ENCODE data around the gene TSSK3.

TSSK3 gene

DNA sequence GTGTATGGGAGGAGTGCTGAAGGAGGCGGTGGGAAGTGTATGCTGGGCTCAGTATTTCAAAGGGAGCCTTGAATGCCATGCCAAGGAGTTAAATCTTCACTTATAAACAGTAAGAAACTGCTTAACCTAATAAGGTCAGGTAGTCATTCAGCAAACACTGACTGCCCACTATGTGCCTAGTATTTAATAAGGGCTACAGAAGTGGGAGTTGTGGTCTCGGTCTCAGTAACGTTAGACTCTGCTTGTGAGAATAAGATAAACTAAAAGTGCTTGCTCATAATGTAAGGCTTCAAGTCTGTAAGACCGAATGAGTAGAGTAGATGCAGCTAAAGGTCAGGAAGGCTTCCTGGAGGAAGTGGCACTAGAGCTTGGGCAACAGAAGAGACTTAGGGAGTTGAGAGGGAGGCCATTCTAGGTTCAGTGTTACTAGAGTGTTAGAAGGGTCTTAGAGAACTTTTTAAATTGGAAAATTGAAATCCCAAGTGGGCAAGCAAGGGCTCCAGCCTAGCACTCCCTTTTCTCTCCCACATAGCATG, 32.3 kb upstream of the TSSK3 start:
- no peak for DNase-seq (ENCODE audit: low read depth, low spot score)
- ChIA-PET CTCF (interaction anchor here (3.6 kb wide), 2 partner anchors 7 to 114 kb away, joined by 19 to 26 read pairs; no protein-coding TSS in a partner anchor), POLR2A (interaction anchor here (1.9 kb wide), 1 partner anchor 8 kb away, joined by 5 read pairs; no protein-coding TSS in a partner anchor)
- no peak overlapping the region for H3K4me3 ChIP-seq (ENCODE audit: low read depth, low read length)
- TF ChIP-seq, protein P1, sequence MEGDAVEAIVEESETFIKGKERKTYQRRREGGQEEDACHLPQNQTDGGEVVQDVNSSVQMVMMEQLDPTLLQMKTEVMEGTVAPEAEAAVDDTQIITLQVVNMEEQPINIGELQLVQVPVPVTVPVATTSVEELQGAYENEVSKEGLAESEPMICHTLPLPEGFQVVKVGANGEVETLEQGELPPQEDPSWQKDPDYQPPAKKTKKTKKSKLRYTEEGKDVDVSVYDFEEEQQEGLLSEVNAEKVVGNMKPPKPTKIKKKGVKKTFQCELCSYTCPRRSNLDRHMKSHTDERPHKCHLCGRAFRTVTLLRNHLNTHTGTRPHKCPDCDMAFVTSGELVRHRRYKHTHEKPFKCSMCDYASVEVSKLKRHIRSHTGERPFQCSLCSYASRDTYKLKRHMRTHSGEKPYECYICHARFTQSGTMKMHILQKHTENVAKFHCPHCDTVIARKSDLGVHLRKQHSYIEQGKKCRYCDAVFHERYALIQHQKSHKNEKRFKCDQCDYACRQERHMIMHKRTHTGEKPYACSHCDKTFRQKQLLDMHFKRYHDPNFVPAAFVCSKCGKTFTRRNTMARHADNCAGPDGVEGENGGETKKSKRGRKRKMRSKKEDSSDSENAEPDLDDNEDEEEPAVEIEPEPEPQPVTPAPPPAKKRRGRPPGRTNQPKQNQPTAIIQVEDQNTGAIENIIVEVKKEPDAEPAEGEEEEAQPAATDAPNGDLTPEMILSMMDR (IDR thresholded peaks at IDR 0.05; ENCODE audit: insufficient read depth, low read length, missing control alignments) = no peak

DNA sequence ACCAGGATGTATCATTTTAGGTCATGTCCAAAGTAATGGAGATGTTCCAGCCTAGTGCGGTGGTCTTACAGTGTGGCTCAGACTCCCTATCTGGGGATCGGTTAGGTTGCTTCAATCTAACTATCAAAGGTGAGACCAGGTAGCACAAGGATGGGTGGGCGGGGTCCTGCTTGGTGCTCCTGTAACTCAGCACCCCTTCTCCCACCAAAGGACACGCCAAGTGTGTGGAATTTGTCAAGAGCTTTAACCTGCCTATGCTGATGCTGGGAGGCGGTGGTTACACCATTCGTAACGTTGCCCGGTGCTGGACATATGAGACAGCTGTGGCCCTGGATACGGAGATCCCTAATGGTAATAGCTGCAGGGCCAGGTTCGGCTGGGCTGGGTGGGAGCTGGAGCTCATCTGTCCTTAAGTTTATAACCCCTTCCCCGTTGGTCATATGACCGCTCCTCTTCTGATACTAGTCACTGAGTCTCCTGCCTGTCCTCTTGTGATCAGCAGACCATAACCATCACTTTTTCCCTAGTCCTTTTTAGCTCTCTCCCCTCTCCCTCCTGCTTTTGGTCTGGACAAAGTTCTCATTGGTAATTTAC, 31.7 kb upstream of the TSSK3 start:
- TF ChIP-seq, protein P1 (IDR thresholded peaks at IDR 0.05; ENCODE audit: insufficient read depth, low read length, missing control alignments) = no peak
- H3K4me3 ChIP-seq (ENCODE audit: low read depth, low read length) = no peak overlapping the region
- ChIA-PET CTCF (interaction anchor here (1.1 to 3.6 kb wide), 4 partner anchors 8 to 115 kb away, joined by 3 to 26 read pairs (median 12); no protein-coding TSS in a partner anchor), POLR2A (interaction anchor here (0.6 to 1.9 kb wide), 4 partner anchors 8 to 150 kb away, joined by 3 to 5 read pairs (median 4); no protein-coding TSS in a partner anchor)
- no peak for DNase-seq (ENCODE audit: low read depth, low spot score)

DNA sequence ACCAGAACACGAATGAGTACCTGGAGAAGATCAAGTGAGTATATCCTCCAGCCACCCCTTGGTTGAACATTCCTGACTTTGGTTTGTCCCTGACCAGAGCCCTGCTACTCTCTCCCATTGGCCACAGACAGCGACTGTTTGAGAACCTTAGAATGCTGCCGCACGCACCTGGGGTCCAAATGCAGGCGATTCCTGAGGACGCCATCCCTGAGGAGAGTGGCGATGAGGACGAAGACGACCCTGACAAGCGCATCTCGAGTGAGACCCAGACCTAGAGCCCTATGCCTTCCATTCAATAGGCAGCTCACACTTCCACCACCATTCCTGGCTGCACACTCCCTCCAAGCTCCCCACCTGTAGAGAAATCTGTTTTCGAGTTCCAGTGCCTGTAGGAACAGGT, 30.8 kb upstream of the TSSK3 start:
- TF ChIP-seq, protein P1 (IDR thresholded peaks at IDR 0.05; ENCODE audit: insufficient read depth, low read length, missing control alignments) = no peak
- POLR2A ChIA-PET = interaction anchor here (0.6 to 1.9 kb wide), 4 partner anchors 9 to 151 kb away, joined by 4 to 5 read pairs (median 4); partner anchors contain the start of gene FAM167B

DNA sequence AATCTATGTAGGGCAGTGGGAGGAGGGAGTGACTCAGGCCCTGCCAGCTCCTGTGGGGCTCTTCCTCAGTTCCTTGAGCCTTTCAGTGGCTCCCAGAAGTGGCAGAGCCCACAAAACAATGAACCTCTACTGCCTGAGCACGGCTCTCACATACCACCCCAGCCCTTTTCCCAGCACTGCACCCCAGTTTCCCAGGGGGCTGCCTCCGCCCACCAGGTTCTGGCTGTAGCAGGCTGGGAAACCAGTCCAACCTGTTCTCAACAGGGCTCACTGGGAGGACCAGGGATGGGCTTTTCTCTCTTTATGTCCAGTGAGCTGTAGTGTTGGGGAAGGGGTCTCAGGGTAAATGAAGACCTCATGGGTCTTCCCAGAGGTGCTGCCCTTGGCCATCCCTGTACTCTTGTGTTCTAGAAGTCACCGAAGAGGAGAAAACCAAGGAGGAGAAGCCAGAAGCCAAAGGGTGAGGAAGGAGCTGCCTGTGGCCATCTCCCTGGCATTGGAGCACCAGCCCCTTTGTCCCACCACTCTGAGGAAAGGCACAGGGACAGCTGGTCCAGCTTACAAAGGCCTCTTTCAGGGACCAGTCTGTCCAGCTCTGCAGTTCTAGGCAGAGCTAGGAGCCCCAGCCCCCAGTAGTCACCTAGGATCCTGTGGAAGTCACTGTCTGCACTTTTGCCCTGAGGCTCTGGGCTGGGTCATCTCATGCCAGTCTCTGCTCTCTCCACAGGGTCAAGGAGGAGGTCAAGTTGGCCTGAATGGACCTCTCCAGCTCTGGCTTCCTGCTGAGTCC, 29.9 kb upstream of the TSSK3 start:
- ChIA-PET CTCF (interaction anchor here (1.1 to 3.6 kb wide), 6 partner anchors 10 to 117 kb away, joined by 3 to 26 read pairs (median 4); no protein-coding TSS in a partner anchor), POLR2A (interaction anchor here (1.5 to 1.9 kb wide), 3 partner anchors 10 to 152 kb away, joined by 4 to 5 read pairs (median 5); partner anchors contain the start of gene FAM167B)
- no peak for DNase-seq (ENCODE audit: low read depth, low spot score)
- TF ChIP-seq, protein P1 (IDR thresholded peaks at IDR 0.05; ENCODE audit: insufficient read depth, low read length, missing control alignments) = no peak
- H3K4me3 ChIP-seq (ENCODE audit: low read depth, low read length) = no peak overlapping the region

More for the DNA sequence above, 30.8 kb upstream of the TSSK3 start:
- CTCF ChIA-PET = interaction anchor here (1.1 to 3.6 kb wide), 5 partner anchors 9 to 116 kb away, joined by 3 to 26 read pairs (median 5); no protein-coding TSS in a partner anchor
- no peak overlapping the region for H3K4me3 ChIP-seq (ENCODE audit: low read depth, low read length)
- DNase-seq (ENCODE audit: low read depth, low spot score) = no peak

DNA sequence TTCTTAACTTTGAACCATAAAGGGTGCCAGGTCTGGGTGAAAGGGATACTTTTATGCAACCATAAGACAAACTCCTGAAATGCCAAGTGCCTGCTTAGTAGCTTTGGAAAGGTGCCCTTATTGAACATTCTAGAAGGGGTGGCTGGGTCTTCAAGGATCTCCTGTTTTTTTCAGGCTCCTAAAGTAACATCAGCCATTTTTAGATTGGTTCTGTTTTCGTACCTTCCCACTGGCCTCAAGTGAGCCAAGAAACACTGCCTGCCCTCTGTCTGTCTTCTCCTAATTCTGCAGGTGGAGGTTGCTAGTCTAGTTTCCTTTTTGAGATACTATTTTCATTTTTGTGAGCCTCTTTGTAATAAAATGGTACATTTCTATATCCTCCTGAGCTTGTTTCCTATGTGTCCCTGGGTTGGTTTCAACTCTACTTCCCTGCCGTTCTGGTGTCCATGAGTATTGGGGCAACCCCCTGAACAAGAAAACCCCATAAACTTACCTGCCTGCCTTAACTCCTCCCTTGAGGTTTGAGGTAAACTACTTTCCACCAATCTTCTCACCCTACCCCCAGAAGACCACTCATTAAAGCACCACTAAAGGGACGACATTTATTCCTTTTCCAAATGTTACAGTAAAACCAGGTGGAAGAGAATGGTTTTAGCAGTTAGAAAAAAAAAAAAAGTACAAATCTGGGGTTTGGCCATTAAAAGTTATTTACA, 28.9 kb upstream of the TSSK3 start:
- DNase-seq (ENCODE audit: low read depth, low spot score) = no peak
- ChIA-PET POLR2A (interaction anchor here (0.7 to 0.8 kb wide), 2 partner anchors 12 to 97 kb away, joined by 3 to 4 read pairs; no protein-coding TSS in a partner anchor), CTCF (interaction anchor here (1.1 to 3.6 kb wide), 6 partner anchors 11 to 117 kb away, joined by 3 to 26 read pairs (median 4); no protein-coding TSS in a partner anchor)
- TF ChIP-seq, protein P1 (IDR thresholded peaks at IDR 0.05; ENCODE audit: insufficient read depth, low read length, missing control alignments) = no peak
- H3K4me3 ChIP-seq (ENCODE audit: low read depth, low read length) = no peak overlapping the region; the same call in 1 of the 2 replicates

All from AG04449 (cell line).